Activated naive CD4-positive, alpha-beta T cell treated with anti-CD3 and anti-CD28 coated beads for 36 hours (primary cell): ENCODE results near the gene SSH3. TPM values are rescaled to one million over a fixed set of nuclear protein-coding genes. Genes with fewer than 3 reads are reported as not detected.
A peak's percentile ranks its signal among the peaks of the same experiment; 100 is the strongest.

Source experiments
- CTCF ChIA-PET: fragments of 350-600 bp; sonication (Branson Sonifier 250); formaldehyde crosslinking; loops from one replicate; lab custom pipeline; 2021; ENCODE audit warnings: antibody characterized with exemption; lab: Charles Lee
- DNase-seq: peaks from one replicate; pipeline ENCODE4 v3.0.0-alpha.2; 2020
- H3K27ac Mint-ChIP-seq: one replicate; pipeline ENCODE4 v1.8.0; 2021; ENCODE audit warnings: mild to moderate bottlenecking, mixed read lengths
- H3K27me3 Mint-ChIP-seq: one replicate; pipeline ENCODE4 v1.8.0; 2021; ENCODE audit warnings: low read depth, mixed read lengths
- H3K36me3 Mint-ChIP-seq: one replicate; pipeline ENCODE4 v1.8.0; 2021; ENCODE audit warnings: low read depth, mixed read lengths
- H3K4me1 Mint-ChIP-seq: one replicate; pipeline ENCODE4 v1.8.0; 2021; ENCODE audit warnings: low read depth, mixed read lengths
- H3K4me3 Mint-ChIP-seq: one replicate; pipeline ENCODE4 v1.8.0; 2021; ENCODE audit warnings: mild to moderate bottlenecking, moderate library complexity, mixed read lengths
- H3K9me3 Mint-ChIP-seq: one replicate; pipeline ENCODE4 v1.8.0; 2021; ENCODE audit warnings: mixed read lengths
- intact Hi-C: fragments of 100-400 bp; cut with micrococcal nuclease; formaldehyde crosslinking; loops from one replicate; pipeline ENCODE4 v1.15.1; 2023
- total RNA-seq, 2 experiments: library from RNA; stranded (reverse); gene quantifications; one replicate each; pipeline ENCODE4 v1.2.3, GENCODE V29; 2021

The SSH3 gene
- total RNA-seq, 2 experiments from 2014 or later: 4.1 to 5.4 TPM

- H3K27ac Mint-ChIP-seq: peak overlapping the region; percentile 68
- intact Hi-C loops: loop anchor here (1.0 to 5.0 kb wide), 4 partner anchors 54 to 181 kb away; partner anchors contain the start of gene KDM2A
- H3K9me3 Mint-ChIP-seq: no peaks in the 10 kb centered on the region
- peaks cover 51% of the 10 kb centered on the region for H3K4me1 Mint-ChIP-seq
- H3K36me3 Mint-ChIP-seq: peaks cover 10% of the 10 kb centered on the region
- H3K4me3 Mint-ChIP-seq: peak overlapping the region; percentile 60
- no peaks in the 10 kb centered on the region for H3K27me3 Mint-ChIP-seq
- CTCF ChIA-PET: interaction anchor here (0.6 to 4.9 kb wide), 27 partner anchors 9 to 208 kb away, joined by 3 to 108 read pairs (median 9); partner anchors contain the start of genes CLCF1, POLD4 and SSH3
- DNase-seq: peak; percentile 88
Observed at GRCh38 chr11:67262731-67263675, 40.3 kb upstream of the SSH3 start.

- CTCF ChIA-PET: interaction anchor here (1.0 to 4.9 kb wide), 8 partner anchors 9 to 183 kb away, joined by 4 to 108 read pairs (median 6); partner anchors contain the start of gene SSH3
- H3K4me1 Mint-ChIP-seq: peaks cover 60% of the 10 kb centered on the region
- no peaks in the 10 kb centered on the region for H3K9me3 Mint-ChIP-seq
- H3K36me3 Mint-ChIP-seq: peaks cover 22% of the 10 kb centered on the region
- no peak for DNase-seq
- intact Hi-C loops: loop anchor here (5.0 kb wide), 2 partner anchors 147 to 182 kb away; partner anchors contain the start of gene KDM2A
- peak overlapping the region; percentile 83 for H3K27ac Mint-ChIP-seq
- H3K4me3 Mint-ChIP-seq: no peak overlapping the region
- H3K27me3 Mint-ChIP-seq: no peaks in the 10 kb centered on the region
Observed at GRCh38 chr11:67264260-67264659, 39.1 kb upstream of the SSH3 start.

- CTCF ChIA-PET: interaction anchor here (0.6 to 4.9 kb wide), 8 partner anchors 10 to 184 kb away, joined by 3 to 108 read pairs (median 5); partner anchors contain the start of gene SSH3
- H3K4me1 Mint-ChIP-seq: peaks cover 68% of the 10 kb centered on the region
- peaks cover 28% of the 10 kb centered on the region for H3K36me3 Mint-ChIP-seq
- H3K27ac Mint-ChIP-seq: peak overlapping the region; percentile 87
- intact Hi-C loops: loop anchor here (5.0 kb wide), 4 partner anchors 137 to 242 kb away; partner anchors contain the start of genes CDK2AP2, KDM2A, PITPNM1 and PPP1CA
- H3K4me3 Mint-ChIP-seq: peak overlapping the region; percentile 72
- DNase-seq: peak; percentile 45
- no peaks in the 10 kb centered on the region for H3K9me3 Mint-ChIP-seq
- no peaks in the 10 kb centered on the region for H3K27me3 Mint-ChIP-seq
Observed at GRCh38 chr11:67264877-67265632, 38.3 kb upstream of the SSH3 start.

GRCh38 chr11:67265633-67266448 is 37.5 kb upstream of the SSH3 start:
- Mint-ChIP-seq H3K36me3 (peaks cover 36% of the 10 kb centered on the region), H3K9me3 (no peaks in the 10 kb centered on the region), H3K27ac (peak overlapping the region; percentile 87), H3K4me1 (peaks cover 72% of the 10 kb centered on the region), H3K4me3 (peak overlapping the region; percentile 72), H3K27me3 (no peaks in the 10 kb centered on the region)
- intact Hi-C loops: loop anchor here (1.0 to 5.0 kb wide), 3 partner anchors 51 to 241 kb away; partner anchors contain the start of genes CDK2AP2, PITPNM1, PPP1CA and TBC1D10C
- CTCF ChIA-PET: interaction anchor here (0.6 to 4.9 kb wide), 9 partner anchors 12 to 184 kb away, joined by 3 to 108 read pairs (median 7); partner anchors contain the start of gene SSH3
- DNase-seq: peak; percentile 81

- Mint-ChIP-seq H3K36me3 (peaks cover 44% of the 10 kb centered on the region), H3K4me3 (peak within 1 kb of the TSS; percentile 86), H3K27ac (peak within 1 kb of the TSS; percentile 99), H3K4me1 (peaks cover 75% of the 10 kb centered on the region), H3K27me3 (no peaks in the 10 kb centered on the region), H3K9me3 (no peaks in the 10 kb centered on the region)
- intact Hi-C loops: loop anchor here (1.0 to 5.0 kb wide), 3 partner anchors 51 to 241 kb away; partner anchors contain the start of genes CDK2AP2, PITPNM1, PPP1CA and TBC1D10C
- peak; percentile 55 for DNase-seq
- CTCF ChIA-PET: interaction anchor here (0.6 to 2.7 kb wide), 5 partner anchors 11 to 170 kb away, joined by 3 to 20 read pairs (median 8); no protein-coding TSS in a partner anchor
Observed at GRCh38 chr11:67266449-67267187, 36.7 kb upstream of the SSH3 start, which contains the start of gene GRK2. TSS of gene GRK2 (plus strand) at chr11:67266473. CDS start at chr11:67266700, 227 bp downstream.

GRCh38 chr11:67267188-67268080 is 35.9 kb upstream of the SSH3 start:
- peak; percentile 69 for DNase-seq
- intact Hi-C loops: loop anchor here (1.0 to 5.0 kb wide), 5 partner anchors 10 to 240 kb away; partner anchors contain the start of genes CDK2AP2, PITPNM1, PPP1CA and TBC1D10C
- peak overlapping the region; percentile 86 for H3K4me3 Mint-ChIP-seq
- CTCF ChIA-PET: interaction anchor here (0.7 to 2.7 kb wide), 6 partner anchors 10 to 169 kb away, joined by 3 to 20 read pairs (median 6); no protein-coding TSS in a partner anchor
- peak overlapping the region; percentile 99 for H3K27ac Mint-ChIP-seq
- no peaks in the 10 kb centered on the region for H3K9me3 Mint-ChIP-seq
- H3K27me3 Mint-ChIP-seq: no peaks in the 10 kb centered on the region
- H3K36me3 Mint-ChIP-seq: peaks cover 52% of the 10 kb centered on the region
- H3K4me1 Mint-ChIP-seq: peaks cover 78% of the 10 kb centered on the region

GRCh38 chr11:67268081-67268961 is 35.0 kb upstream of the SSH3 start:
- CTCF ChIA-PET: interaction anchor here (1.2 to 2.7 kb wide), 6 partner anchors 9 to 113 kb away, joined by 3 to 20 read pairs (median 6); no protein-coding TSS in a partner anchor
- Mint-ChIP-seq H3K4me3 (peak overlapping the region; percentile 86), H3K27ac (peak overlapping the region; percentile 99)

GRCh38 chr11:67268962-67269268 is 34.4 kb upstream of the SSH3 start:
- intact Hi-C loops: loop anchor here (1.0 to 5.0 kb wide), 5 partner anchors 8 to 238 kb away; partner anchors contain the start of genes CDK2AP2, PITPNM1, PPP1CA and TBC1D10C
- H3K36me3 Mint-ChIP-seq: peaks cover 56% of the 10 kb centered on the region
- H3K4me3 Mint-ChIP-seq: peak overlapping the region; percentile 86

More at GRCh38 chr11:67268081-67268961, 35.0 kb upstream of the SSH3 start:
- H3K36me3 Mint-ChIP-seq: peaks cover 56% of the 10 kb centered on the region
- H3K27me3 Mint-ChIP-seq: no peaks in the 10 kb centered on the region
- no peaks in the 10 kb centered on the region for H3K9me3 Mint-ChIP-seq
- intact Hi-C loops: loop anchor here (1.0 to 5.0 kb wide), 5 partner anchors 9 to 239 kb away; partner anchors contain the start of genes CDK2AP2, PITPNM1, PPP1CA and TBC1D10C
- peak; percentile 91 for DNase-seq
- H3K4me1 Mint-ChIP-seq: peaks cover 78% of the 10 kb centered on the region

More at GRCh38 chr11:67268962-67269268, 34.4 kb upstream of the SSH3 start:
- peak overlapping the region; percentile 99 for H3K27ac Mint-ChIP-seq
- peaks cover 77% of the 10 kb centered on the region for H3K4me1 Mint-ChIP-seq
- H3K9me3 Mint-ChIP-seq: no peaks in the 10 kb centered on the region
- no peak for DNase-seq
- H3K27me3 Mint-ChIP-seq: no peaks in the 10 kb centered on the region
- CTCF ChIA-PET: interaction anchor here (0.7 to 4.1 kb wide), 5 partner anchors 9 to 83 kb away, joined by 4 to 25 read pairs (median 4); partner anchors contain the start of gene ANKRD13D
